Keratinocyte (primary cell): ENCODE measurements around the gene GUCY1A1.

Experiments used
- CTCF ChIP-seq, 3 experiments: IDR thresholded peaks in 1 of 3; conservative IDR thresholded peaks in 1 of 3; optimal IDR thresholded peaks in 1 of 3; 2 replicates in 2 of 3; 3 replicates in 1 of 3; pipeline versions ENCODE3 to v1.5.1; 2011; ENCODE audit warnings: low read length in 3 of 3, mild to moderate bottlenecking in 3 of 3, moderate library complexity in 2 of 3, control low read depth in 1 of 3, inconsistent platforms in 1 of 3; ENCODE audit not compliant: insufficient read depth in 2 of 3; ENCODE audit errors: extremely low read depth in 1 of 3
- EZH2 ChIP-seq: IDR thresholded peaks from one replicate; pipeline ENCODE4 v1.6.1; 2012; ENCODE audit warnings: inconsistent platforms, mild to moderate bottlenecking, low read length, moderate library complexity

- no peak for TF ChIP-seq CTCF (optimal IDR thresholded peaks at IDR 0.05 in 1 of 3, IDR thresholded peaks at IDR 0.05 in 1 of 3, conservative IDR thresholded peaks at IDR 0.05 in 1 of 3; ENCODE audit: extremely low read depth in 1 of 3, insufficient read depth in 2 of 3, low read length in 3 of 3)
- TF ChIP-seq EZH2, result no peak
Measured at GRCh38 chr4:155745984-155746383, 79.3 kb downstream of the GUCY1A1 start.
